HepG2 (cell line): ENCODE data around the gene RNF5. TPM values are rescaled to one million over a fixed set of nuclear protein-coding genes. Genes with fewer than 3 reads are reported as not detected.

Source experiments
- ARHGAP35 ChIP-seq: sonication (generic); formaldehyde crosslinking; IDR thresholded peaks from 2 replicates; pipeline ENCODE4 v1.9.0; 2022; ENCODE audit warnings: mild to moderate bottlenecking, inconsistent platforms, moderate library complexity, missing genetic modification reagents, borderline replicate concordance
- CHD2 ChIP-seq: IDR thresholded peaks from 2 replicates; pipeline ENCODE4 v1.6.1; 2011; ENCODE audit warnings: low read depth, low read length, improper control_type of control experiment
- EZH2 ChIP-seq: conservative IDR thresholded peaks from 2 replicates; pipeline ENCODE4 v1.6.1; 2012; ENCODE audit warnings: mild to moderate bottlenecking, low read depth, low read length, moderate library complexity
- GATA4 ChIP-seq: sonication (generic); IDR thresholded peaks from 2 replicates; pipeline ENCODE4 v1.6.1; 2016; ENCODE audit warnings: antibody characterized with exemption, low read depth, borderline replicate concordance
- HOXA7 ChIP-seq: sonication (generic); formaldehyde crosslinking; IDR thresholded peaks from 2 replicates; pipeline ENCODE4 v1.8.1; 2022; ENCODE audit warnings: mild to moderate bottlenecking, missing genetic modification reagents, moderate library complexity
- IRX3 ChIP-seq: sonication (generic); formaldehyde crosslinking; IDR thresholded peaks from 2 replicates; pipeline ENCODE4 v1.8.1; 2023; ENCODE audit warnings: mild to moderate bottlenecking, low read depth, missing genetic modification reagents, borderline replicate concordance
- MXD4 ChIP-seq: IDR thresholded peaks from 2 replicates; pipeline ENCODE4 v1.6.1; 2016; ENCODE audit warnings: mild to moderate bottlenecking, missing biosample characterization, missing genetic modification reagents
- NBN ChIP-seq: fragments of 450-650 bp; conservative IDR thresholded peaks from 2 replicates; pipeline ENCODE4 v1.6.1; 2017
- PAWR ChIP-seq: sonication (generic); formaldehyde crosslinking; IDR thresholded peaks from 2 replicates; pipeline ENCODE4 v1.4.0; 2020; ENCODE audit warnings: missing genetic modification reagents, mild to moderate bottlenecking, borderline replicate concordance
- RBM22 ChIP-seq: fragments of 200-400 bp; formaldehyde crosslinking; optimal IDR thresholded peaks from 2 replicates; pipeline ENCODE3; 2017; ENCODE audit warnings: mild to moderate bottlenecking, low read length, moderate library complexity
- SOX13 ChIP-seq, 3 experiments: fragments of 450-650 bp in 1 of 3; sonication (generic) in 1 of 3; formaldehyde crosslinking in 1 of 3; IDR thresholded peaks in 2 of 3; conservative IDR thresholded peaks in 1 of 3; 2 replicates each; pipeline versions ENCODE4 v1.5.0 to v1.6.1; 2016 to 2020; ENCODE audit warnings: antibody characterized with exemption in 1 of 3, mild to moderate bottlenecking in 1 of 3, missing compliant biosample characterization in 1 of 3, missing genetic modification reagents in 1 of 3, moderate library complexity in 1 of 3
- ZKSCAN5 ChIP-seq: sonication (generic); formaldehyde crosslinking; IDR thresholded peaks from 2 replicates; pipeline ENCODE4 v1.5.1; 2020; ENCODE audit warnings: mild to moderate bottlenecking, missing genetic modification reagents
- ZNF441 ChIP-seq: sonication (generic); formaldehyde crosslinking; IDR thresholded peaks from 2 replicates; pipeline ENCODE4 v1.7.0; 2021; ENCODE audit warnings: missing genetic modification reagents, borderline replicate concordance
- ZNF564 ChIP-seq: sonication (generic); formaldehyde crosslinking; IDR thresholded peaks from 2 replicates; pipeline ENCODE4 v1.8.1; 2023; ENCODE audit warnings: mild to moderate bottlenecking, missing genetic modification reagents
- ZNF720 ChIP-seq: sonication (generic); formaldehyde crosslinking; IDR thresholded peaks from 2 replicates; pipeline ENCODE4 v1.4.0; 2020; ENCODE audit warnings: missing genetic modification reagents
- ZSCAN29 ChIP-seq: sonication (generic); formaldehyde crosslinking; conservative IDR thresholded peaks from 2 replicates; pipeline ENCODE4 v1.4.0; 2020; ENCODE audit warnings: mild to moderate bottlenecking, missing genetic modification reagents
- polyA plus RNA-seq, 8 experiments: library from polyadenylated mRNA; depleted of rRNA in 3 of 8; stranded (reverse) in 7 of 8; unstranded in 1 of 8; fragments of >200 nt; fragmentation: Illumina TruSeq in 4 of 8; extraction: Trizol in 4 of 8; gene quantifications; 2 replicates each; pipeline versions ENCODE4 v1.2.1 to v1.2.3, GENCODE V29; 2011 to 2016; ENCODE audit warnings: low read depth in 4 of 8, missing spikeins in 1 of 8, mixed read lengths in 1 of 8; ENCODE audit not compliant: insufficient read depth in 1 of 8
- total RNA-seq, 5 experiments: library from RNA; depleted of rRNA; stranded (reverse); fragments of >200 nt; fragmentation: Illumina TruSeq; extraction: Trizol; gene quantifications; 2 replicates each; pipeline ENCODE4 v1.2.3, GENCODE V29; 2016; ENCODE audit warnings: low read depth in 1 of 5
- TF ChIP-seq, protein P1 (sequence below): sonication (generic); formaldehyde crosslinking; IDR thresholded peaks from 2 replicates; pipeline ENCODE4 v1.8.1; 2023; ENCODE audit warnings: mild to moderate bottlenecking, missing genetic modification reagents, borderline replicate concordance
- TF ChIP-seq, protein P2 (sequence below): sonication (generic); formaldehyde crosslinking; IDR thresholded peaks from 2 replicates; pipeline ENCODE4 v1.5.0; 2020; ENCODE audit warnings: mild to moderate bottlenecking, missing genetic modification reagents, borderline replicate concordance
- TF ChIP-seq, protein P3 (sequence below): sonication (generic); formaldehyde crosslinking; conservative IDR thresholded peaks from 2 replicates; pipeline ENCODE4 v1.8.1; 2023; ENCODE audit warnings: missing genetic modification reagents
- TF ChIP-seq, protein P4 (sequence below): sonication (generic); formaldehyde crosslinking; conservative IDR thresholded peaks from 2 replicates; pipeline ENCODE4 v1.4.0; 2020; ENCODE audit warnings: missing genetic modification reagents

RNF5 gene
- total and polyA plus RNA-seq, 2 of the 13 experiments (the other 11 are each of a cell fraction or from before 2014, with no cell fraction given), result 98.0 to 131 TPM

DNA sequence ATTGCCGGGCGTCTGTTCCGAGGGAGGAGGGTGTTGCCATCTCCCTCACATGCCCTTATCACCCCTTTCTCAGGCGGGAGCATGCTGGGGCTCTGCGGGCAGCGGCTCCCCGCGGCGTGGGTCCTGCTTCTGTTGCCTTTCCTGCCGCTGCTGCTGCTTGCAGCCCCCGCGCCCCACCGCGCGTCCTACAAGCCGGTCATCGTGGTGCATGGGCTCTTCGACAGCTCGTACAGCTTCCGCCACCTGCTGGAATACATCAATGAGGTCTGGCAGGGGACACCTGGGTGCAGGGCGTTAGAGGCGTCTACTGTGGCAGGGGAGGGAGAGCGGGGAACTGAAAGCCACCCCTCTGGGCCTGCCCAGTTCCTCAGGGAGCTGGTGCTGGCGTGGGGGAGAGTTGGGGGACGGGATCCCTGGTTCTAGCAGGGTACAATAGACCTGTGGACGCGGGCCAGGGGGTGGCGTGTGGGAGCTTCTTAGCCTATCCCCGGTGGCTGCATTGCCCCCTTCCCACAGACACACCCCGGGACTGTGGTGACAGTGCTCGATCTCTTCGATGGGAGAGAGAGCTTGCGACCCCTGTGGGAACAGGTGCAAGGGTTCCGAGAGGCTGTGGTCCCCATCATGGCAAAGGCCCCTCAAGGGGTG is 23.6 kb upstream of the RNF5 start (continued):
- TF ChIP-seq, protein P1, sequence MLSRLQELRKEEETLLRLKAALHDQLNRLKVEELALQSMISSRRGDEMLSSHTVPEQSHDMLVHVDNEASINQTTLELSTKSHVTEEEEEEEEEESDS (CRISPR knock-in tag), result no peak
- no peak; the same call in 1 of the 2 replicates for TF ChIP-seq ZNF720 (CRISPR knock-in tag)
- TF ChIP-seq IRX3 (CRISPR knock-in tag), result no peak
- TF ChIP-seq, protein P2, sequence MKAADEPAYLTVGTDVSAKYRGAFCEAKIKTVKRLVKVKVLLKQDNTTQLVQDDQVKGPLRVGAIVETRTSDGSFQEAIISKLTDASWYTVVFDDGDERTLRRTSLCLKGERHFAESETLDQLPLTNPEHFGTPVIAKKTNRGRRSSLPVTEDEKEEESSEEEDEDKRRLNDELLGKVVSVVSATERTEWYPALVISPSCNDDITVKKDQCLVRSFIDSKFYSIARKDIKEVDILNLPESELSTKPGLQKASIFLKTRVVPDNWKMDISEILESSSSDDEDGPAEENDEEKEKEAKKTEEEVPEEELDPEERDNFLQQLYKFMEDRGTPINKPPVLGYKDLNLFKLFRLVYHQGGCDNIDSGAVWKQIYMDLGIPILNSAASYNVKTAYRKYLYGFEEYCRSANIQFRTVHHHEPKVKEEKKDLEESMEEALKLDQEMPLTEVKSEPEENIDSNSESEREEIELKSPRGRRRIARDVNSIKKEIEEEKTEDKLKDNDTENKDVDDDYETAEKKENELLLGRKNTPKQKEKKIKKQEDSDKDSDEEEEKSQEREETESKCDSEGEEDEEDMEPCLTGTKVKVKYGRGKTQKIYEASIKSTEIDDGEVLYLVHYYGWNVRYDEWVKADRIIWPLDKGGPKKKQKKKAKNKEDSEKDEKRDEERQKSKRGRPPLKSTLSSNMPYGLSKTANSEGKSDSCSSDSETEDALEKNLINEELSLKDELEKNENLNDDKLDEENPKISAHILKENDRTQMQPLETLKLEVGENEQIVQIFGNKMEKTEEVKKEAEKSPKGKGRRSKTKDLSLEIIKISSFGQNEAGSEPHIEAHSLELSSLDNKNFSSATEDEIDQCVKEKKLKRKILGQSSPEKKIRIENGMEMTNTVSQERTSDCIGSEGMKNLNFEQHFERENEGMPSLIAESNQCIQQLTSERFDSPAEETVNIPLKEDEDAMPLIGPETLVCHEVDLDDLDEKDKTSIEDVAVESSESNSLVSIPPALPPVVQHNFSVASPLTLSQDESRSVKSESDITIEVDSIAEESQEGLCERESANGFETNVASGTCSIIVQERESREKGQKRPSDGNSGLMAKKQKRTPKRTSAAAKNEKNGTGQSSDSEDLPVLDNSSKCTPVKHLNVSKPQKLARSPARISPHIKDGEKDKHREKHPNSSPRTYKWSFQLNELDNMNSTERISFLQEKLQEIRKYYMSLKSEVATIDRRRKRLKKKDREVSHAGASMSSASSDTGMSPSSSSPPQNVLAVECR (CRISPR knock-in tag), result peak; percentile 76
- TF ChIP-seq ZNF564 (CRISPR knock-in tag), result no peak
- TF ChIP-seq, protein P3, sequence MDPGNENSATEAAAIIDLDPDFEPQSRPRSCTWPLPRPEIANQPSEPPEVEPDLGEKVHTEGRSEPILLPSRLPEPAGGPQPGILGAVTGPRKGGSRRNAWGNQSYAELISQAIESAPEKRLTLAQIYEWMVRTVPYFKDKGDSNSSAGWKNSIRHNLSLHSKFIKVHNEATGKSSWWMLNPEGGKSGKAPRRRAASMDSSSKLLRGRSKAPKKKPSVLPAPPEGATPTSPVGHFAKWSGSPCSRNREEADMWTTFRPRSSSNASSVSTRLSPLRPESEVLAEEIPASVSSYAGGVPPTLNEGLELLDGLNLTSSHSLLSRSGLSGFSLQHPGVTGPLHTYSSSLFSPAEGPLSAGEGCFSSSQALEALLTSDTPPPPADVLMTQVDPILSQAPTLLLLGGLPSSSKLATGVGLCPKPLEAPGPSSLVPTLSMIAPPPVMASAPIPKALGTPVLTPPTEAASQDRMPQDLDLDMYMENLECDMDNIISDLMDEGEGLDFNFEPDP (CRISPR knock-in tag), result no peak
- TF ChIP-seq RBM22, result no peak
- no peak for TF ChIP-seq PAWR (CRISPR knock-in tag)
- TF ChIP-seq ARHGAP35 (CRISPR knock-in tag), result 0 out of 2 replicates have a peak, but pooled peaks have one; percentile 36
- peak; percentile 85 for TF ChIP-seq MXD4 (CRISPR knock-in tag)
- TF ChIP-seq NBN, result no peak
- 0 out of 2 replicates have a peak, but pooled peaks have one; percentile 14 for TF ChIP-seq SOX13 (IDR thresholded peaks at IDR 0.05)
- no peak; a peak in 1 of 4 replicates for TF ChIP-seq SOX13 (CRISPR knock-in tag; conservative IDR thresholded peaks at IDR 0.05 in 1 of 2, IDR thresholded peaks at IDR 0.05 in 1 of 2)
- TF ChIP-seq GATA4, result no peak
- TF ChIP-seq, protein P4, sequence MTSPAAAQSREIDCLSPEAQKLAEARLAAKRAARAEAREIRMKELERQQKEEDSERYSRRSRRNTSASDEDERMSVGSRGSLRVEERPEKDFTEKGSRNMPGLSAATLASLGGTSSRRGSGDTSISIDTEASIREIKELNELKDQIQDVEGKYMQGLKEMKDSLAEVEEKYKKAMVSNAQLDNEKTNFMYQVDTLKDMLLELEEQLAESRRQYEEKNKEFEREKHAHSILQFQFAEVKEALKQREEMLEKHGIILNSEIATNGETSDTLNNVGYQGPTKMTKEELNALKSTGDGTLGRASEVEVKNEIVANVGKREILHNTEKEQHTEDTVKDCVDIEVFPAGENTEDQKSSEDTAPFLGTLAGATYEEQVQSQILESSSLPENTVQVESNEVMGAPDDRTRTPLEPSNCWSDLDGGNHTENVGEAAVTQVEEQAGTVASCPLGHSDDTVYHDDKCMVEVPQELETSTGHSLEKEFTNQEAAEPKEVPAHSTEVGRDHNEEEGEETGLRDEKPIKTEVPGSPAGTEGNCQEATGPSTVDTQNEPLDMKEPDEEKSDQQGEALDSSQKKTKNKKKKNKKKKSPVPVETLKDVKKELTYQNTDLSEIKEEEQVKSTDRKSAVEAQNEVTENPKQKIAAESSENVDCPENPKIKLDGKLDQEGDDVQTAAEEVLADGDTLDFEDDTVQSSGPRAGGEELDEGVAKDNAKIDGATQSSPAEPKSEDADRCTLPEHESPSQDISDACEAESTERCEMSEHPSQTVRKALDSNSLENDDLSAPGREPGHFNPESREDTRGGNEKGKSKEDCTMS (CRISPR knock-in tag), result no peak
- TF ChIP-seq CHD2, result no peak
- TF ChIP-seq ZNF441 (CRISPR knock-in tag), result 0 out of 2 replicates have a peak, but pooled peaks have one; percentile 10
- 0 out of 2 replicates have a peak, but pooled peaks have one; percentile 25 for TF ChIP-seq ZKSCAN5 (CRISPR knock-in tag)
- TF ChIP-seq EZH2, result no peak
- TF ChIP-seq HOXA7, result 0 out of 2 replicates have a peak, but pooled peaks have one; percentile 66
- no peak for TF ChIP-seq ZSCAN29 (CRISPR knock-in tag)
